ENCODE results near the gene ANXA7. TPM values are rescaled to one million over a fixed set of nuclear protein-coding genes. Genes with fewer than 3 reads are reported as not detected.

The ANXA7 gene
- polyA plus RNA-seq, 2 donors, result 36.7 to 74.4 TPM

DNA sequence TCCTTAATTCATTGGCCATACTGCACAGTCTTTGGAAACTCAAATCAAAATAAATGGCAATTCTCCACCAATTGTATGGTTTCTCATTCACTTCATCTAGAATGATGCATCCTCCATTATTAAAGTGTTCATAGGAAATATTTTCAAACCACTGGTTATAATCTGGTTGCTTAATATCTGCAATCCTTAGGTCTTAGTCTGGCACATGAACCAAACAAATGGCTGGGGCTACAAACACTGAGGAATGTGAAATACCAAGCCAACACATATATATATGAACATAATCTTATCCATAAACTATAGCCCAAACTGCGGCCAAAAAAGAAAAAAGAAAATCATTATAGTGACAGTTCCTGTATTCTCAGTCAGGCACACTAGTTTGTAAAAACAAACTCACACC lies 25.2 kb upstream of the ANXA7 start:
- H3K4me3 ChIP-seq (ENCODE audit: low read depth in 1 of 2, low read length in 2 of 2), result no peak overlapping the region
- H3K9me3 ChIP-seq (ENCODE audit: control insufficient read depth in 2 of 2, insufficient read depth in 1 of 2, low read depth in 1 of 2, low read length in 1 of 2), result no peaks in the 10 kb centered on the region
- no peaks in the 10 kb centered on the region for H3K4me1 ChIP-seq (ENCODE audit: control insufficient read depth in 2 of 2, insufficient read depth in 2 of 2, low read length in 1 of 2)
- no peak overlapping the region for H3K27ac ChIP-seq (ENCODE audit: low read depth in 2 of 2, low read length in 1 of 2)
- 96 to 98% methylated on average over 1 of the region's 1 CpG for WGBS, 2 donors
- no peaks in the 10 kb centered on the region for H3K27me3 ChIP-seq (ENCODE audit: control insufficient read depth in 1 of 2, insufficient read depth in 2 of 2, low read length in 2 of 2)
- H3K36me3 ChIP-seq (ENCODE audit: control insufficient read depth in 2 of 2, insufficient read depth in 2 of 2, low read length in 1 of 2), result peaks cover 0 to 4% of the 10 kb centered on the region in 2 donors

DNA sequence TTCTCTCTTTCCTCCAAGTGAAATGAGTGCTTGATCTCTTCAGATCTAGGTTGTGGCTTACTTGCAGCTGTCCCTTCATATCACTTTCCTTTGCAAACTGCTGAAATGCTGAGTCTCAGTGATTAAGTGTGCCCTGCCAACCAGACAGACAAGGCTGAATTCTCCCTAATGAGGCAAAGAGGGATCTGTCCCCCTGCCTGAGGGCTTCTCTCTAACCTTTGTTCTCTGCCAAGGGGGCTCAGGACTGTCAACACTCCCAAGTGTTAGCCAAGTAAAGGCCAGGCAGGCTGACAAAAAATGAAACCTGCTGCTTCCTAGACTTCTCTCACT lies 19.6 kb upstream of the ANXA7 start, which contains the start of gene MSS51:
TSS of gene MSS51 (minus strand) at position 24 of the 330 bp plus-strand sequence. CDS start 5,277 bp downstream, outside the sequence.
- Histone ChIP-seq H3K4me1 (ENCODE audit: control insufficient read depth in 2 of 2, insufficient read depth in 2 of 2, low read length in 1 of 2) (no peaks in the 10 kb centered on the region), H3K27ac (ENCODE audit: low read depth in 2 of 2, low read length in 1 of 2) (peak within 1 kb of the TSS in 1 of 2 donors; percentile 20), H3K27me3 (ENCODE audit: control insufficient read depth in 1 of 2, insufficient read depth in 2 of 2, low read length in 2 of 2) (no peaks in the 10 kb centered on the region), H3K4me3 (ENCODE audit: low read depth in 1 of 2, low read length in 2 of 2) (no peak within 1 kb of the TSS), H3K9me3 (ENCODE audit: control insufficient read depth in 2 of 2, insufficient read depth in 1 of 2, low read depth in 1 of 2, low read length in 1 of 2) (no peaks in the 10 kb centered on the region), H3K36me3 (ENCODE audit: control insufficient read depth in 2 of 2, insufficient read depth in 2 of 2, low read length in 1 of 2) (peaks cover 0 to 4% of the 10 kb centered on the region in 2 donors)

DNA sequence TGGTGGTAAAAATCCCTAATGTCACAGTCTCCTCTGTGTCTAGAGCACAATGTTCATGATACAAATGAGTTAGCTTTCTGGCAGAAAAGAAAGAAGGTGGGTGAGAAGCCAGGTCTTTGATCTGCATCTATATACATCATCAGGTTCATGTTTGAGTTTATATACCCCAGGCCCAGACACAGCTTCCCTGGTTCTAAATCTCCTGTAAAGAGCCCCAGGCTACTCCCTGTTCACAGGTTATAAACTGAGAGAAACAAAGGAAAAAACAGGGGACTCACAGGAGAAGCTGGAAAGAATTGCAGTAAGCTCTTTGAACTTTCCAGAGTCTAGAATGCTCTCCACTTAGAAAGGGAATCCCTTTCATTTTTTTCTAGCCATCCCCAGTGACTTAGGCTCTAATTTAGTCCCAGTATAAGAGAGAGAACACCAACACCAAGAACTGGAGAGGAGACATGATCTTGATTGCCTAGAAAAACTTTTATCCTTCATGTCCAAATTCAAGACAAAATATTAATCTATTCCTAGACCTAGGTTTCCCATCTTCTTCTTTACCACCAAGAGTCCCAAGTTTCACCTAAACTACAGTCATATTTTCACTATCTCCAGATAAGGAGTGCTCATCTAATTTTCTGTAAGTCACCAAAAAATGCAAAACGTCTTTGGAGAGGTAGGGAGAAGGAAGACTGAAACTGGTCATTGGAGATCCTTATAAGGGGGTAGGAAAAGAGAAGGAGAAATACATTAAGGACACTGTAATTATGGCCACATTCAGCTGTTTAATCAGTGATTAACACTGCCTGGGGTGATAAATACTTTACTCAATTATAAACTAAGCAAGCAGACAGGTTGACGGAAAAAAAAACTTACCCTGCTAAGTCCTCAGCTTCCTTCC lies 19.0 kb upstream of the ANXA7 start:
- Histone ChIP-seq H3K4me3 (ENCODE audit: low read depth in 1 of 2, low read length in 2 of 2) (no peak overlapping the region), H3K27ac (ENCODE audit: low read depth in 2 of 2, low read length in 1 of 2) (no peak overlapping the region), H3K4me1 (ENCODE audit: control insufficient read depth in 2 of 2, insufficient read depth in 2 of 2, low read length in 1 of 2) (no peaks in the 10 kb centered on the region), H3K9me3 (ENCODE audit: control insufficient read depth in 2 of 2, insufficient read depth in 1 of 2, low read depth in 1 of 2, low read length in 1 of 2) (no peaks in the 10 kb centered on the region), H3K36me3 (ENCODE audit: control insufficient read depth in 2 of 2, insufficient read depth in 2 of 2, low read length in 1 of 2) (peaks cover 0 to 2% of the 10 kb centered on the region in 2 donors), H3K27me3 (ENCODE audit: control insufficient read depth in 1 of 2, insufficient read depth in 2 of 2, low read length in 2 of 2) (no peaks in the 10 kb centered on the region)
- 48 to 75% methylated on average over 2 of the region's 2 CpGs for WGBS, 2 donors

DNA sequence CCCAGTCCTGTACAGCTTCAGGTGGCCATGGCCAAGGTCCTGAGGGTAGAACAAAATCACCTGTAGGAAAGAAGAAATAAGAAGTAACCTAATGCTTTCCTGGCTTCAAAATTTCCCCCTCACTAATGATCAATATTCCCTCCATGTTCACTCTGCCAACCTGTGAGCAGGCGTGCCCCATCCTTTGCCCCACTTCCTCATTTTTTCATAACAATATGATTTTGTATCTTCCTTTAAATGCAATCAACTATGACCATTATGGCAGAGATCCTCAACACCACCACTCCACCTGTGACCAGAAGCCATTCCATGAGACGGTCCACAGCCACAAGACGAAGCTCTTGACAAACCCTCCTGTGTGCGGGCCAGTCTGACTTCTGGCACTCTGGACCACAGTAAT lies 12.5 kb upstream of the ANXA7 start:
- H3K9me3 ChIP-seq (ENCODE audit: control insufficient read depth in 2 of 2, insufficient read depth in 1 of 2, low read depth in 1 of 2, low read length in 1 of 2), result no peaks in the 10 kb centered on the region
- 97 to 98% methylated on average over 4 of the region's 4 CpGs for WGBS, 2 donors
- H3K27me3 ChIP-seq (ENCODE audit: control insufficient read depth in 1 of 2, insufficient read depth in 2 of 2, low read length in 2 of 2), result no peaks in the 10 kb centered on the region
- H3K36me3 ChIP-seq (ENCODE audit: control insufficient read depth in 2 of 2, insufficient read depth in 2 of 2, low read length in 1 of 2), result peaks cover 3 to 13% of the 10 kb centered on the region in 2 donors
- H3K4me3 ChIP-seq (ENCODE audit: low read depth in 1 of 2, low read length in 2 of 2), result no peak overlapping the region
- no peak overlapping the region for H3K27ac ChIP-seq (ENCODE audit: low read depth in 2 of 2, low read length in 1 of 2)
- H3K4me1 ChIP-seq (ENCODE audit: control insufficient read depth in 2 of 2, insufficient read depth in 2 of 2, low read length in 1 of 2), result no peaks in the 10 kb centered on the region

DNA sequence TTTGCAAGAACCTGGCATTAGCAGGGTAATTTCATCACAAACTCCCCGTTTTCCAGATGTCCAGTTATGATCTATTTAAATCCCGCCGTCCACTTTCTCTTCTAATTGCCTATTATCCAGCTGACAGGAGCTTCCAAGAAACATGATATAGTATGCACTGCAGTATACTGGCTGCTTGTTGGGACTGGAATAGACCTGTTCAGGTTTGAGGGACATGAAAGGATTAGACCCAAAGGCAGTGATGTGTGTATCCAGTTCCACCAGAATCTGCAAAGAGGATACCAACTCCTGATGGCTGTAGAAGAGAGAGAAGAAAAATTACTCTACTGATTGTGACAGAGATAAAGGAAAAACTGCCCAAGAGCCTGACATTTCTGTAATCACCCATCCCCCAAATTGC lies 10.6 kb upstream of the ANXA7 start:
- Histone ChIP-seq H3K9me3 (ENCODE audit: control insufficient read depth in 2 of 2, insufficient read depth in 1 of 2, low read depth in 1 of 2, low read length in 1 of 2) (no peaks in the 10 kb centered on the region), H3K27me3 (ENCODE audit: control insufficient read depth in 1 of 2, insufficient read depth in 2 of 2, low read length in 2 of 2) (no peaks in the 10 kb centered on the region), H3K36me3 (ENCODE audit: control insufficient read depth in 2 of 2, insufficient read depth in 2 of 2, low read length in 1 of 2) (peaks cover 3 to 13% of the 10 kb centered on the region in 2 donors), H3K4me1 (ENCODE audit: control insufficient read depth in 2 of 2, insufficient read depth in 2 of 2, low read length in 1 of 2) (no peaks in the 10 kb centered on the region), H3K4me3 (ENCODE audit: low read depth in 1 of 2, low read length in 2 of 2) (no peak overlapping the region), H3K27ac (ENCODE audit: low read depth in 2 of 2, low read length in 1 of 2) (no peak overlapping the region)
- 54 to 62% methylated on average over 3 of the region's 3 CpGs for whole genome bisulfite sequencing, 2 donors

DNA sequence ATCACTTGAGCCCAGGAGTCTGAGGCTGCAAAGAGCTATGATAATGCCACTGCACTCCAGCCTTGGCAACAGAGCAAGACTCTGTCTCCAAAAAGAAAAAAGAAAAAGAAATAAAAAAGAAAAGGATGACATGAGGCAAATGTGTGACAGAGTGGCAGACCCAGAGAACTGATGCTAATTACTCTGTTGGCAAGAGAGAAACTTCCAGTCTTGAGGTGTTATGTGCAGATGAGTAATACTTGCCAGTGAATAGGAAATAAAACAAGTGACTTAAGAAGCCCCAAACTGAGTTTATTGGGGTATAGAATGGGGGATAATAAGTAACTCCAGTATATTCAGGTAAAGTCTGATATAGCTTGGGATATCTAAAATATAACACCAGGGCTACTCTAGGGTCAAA lies 9.5 kb upstream of the ANXA7 start:
- H3K27me3 ChIP-seq (ENCODE audit: control insufficient read depth in 1 of 2, insufficient read depth in 2 of 2, low read length in 2 of 2), result no peaks in the 10 kb centered on the region
- H3K4me1 ChIP-seq (ENCODE audit: control insufficient read depth in 2 of 2, insufficient read depth in 2 of 2, low read length in 1 of 2), result no peaks in the 10 kb centered on the region
- no peak overlapping the region for H3K4me3 ChIP-seq (ENCODE audit: low read depth in 1 of 2, low read length in 2 of 2)
- no peaks in the 10 kb centered on the region for H3K9me3 ChIP-seq (ENCODE audit: control insufficient read depth in 2 of 2, insufficient read depth in 1 of 2, low read depth in 1 of 2, low read length in 1 of 2)
- peaks cover 3 to 13% of the 10 kb centered on the region in 2 donors for H3K36me3 ChIP-seq (ENCODE audit: control insufficient read depth in 2 of 2, insufficient read depth in 2 of 2, low read length in 1 of 2)
- no peak overlapping the region for H3K27ac ChIP-seq (ENCODE audit: low read depth in 2 of 2, low read length in 1 of 2)

DNA sequence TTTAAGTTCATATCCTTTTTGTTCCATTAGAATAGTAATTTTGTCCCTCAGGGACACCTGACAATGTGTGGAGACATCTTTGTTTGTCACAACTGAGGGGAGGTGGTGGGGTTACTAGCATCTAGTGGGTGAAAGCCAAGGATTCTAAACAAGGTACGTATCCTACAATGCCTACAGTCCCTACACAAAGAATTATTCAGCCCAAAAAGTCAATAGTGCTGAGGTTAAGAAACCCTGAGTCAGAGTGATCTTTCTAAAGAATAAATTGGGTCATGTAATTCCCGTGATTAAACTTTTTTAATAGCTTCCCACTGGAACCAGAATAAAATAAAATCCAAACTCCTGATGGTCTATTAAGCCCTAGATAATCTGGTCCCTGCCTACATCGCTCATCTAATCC lies 2.7 kb upstream of the ANXA7 start:
- no peak overlapping the region for H3K4me3 ChIP-seq (ENCODE audit: low read depth in 1 of 2, low read length in 2 of 2)
- H3K27ac ChIP-seq (ENCODE audit: low read depth in 2 of 2, low read length in 1 of 2), result no peak overlapping the region
- no peaks in the 10 kb centered on the region for H3K9me3 ChIP-seq (ENCODE audit: control insufficient read depth in 2 of 2, insufficient read depth in 1 of 2, low read depth in 1 of 2, low read length in 1 of 2)
- H3K27me3 ChIP-seq (ENCODE audit: control insufficient read depth in 1 of 2, insufficient read depth in 2 of 2, low read length in 2 of 2), result no peaks in the 10 kb centered on the region
- H3K4me1 ChIP-seq (ENCODE audit: control insufficient read depth in 2 of 2, insufficient read depth in 2 of 2, low read length in 1 of 2), result no peaks in the 10 kb centered on the region
- WGBS, 2 donors, result 70 to 80% methylated on average over 3 of the region's 3 CpGs
- H3K36me3 ChIP-seq (ENCODE audit: control insufficient read depth in 2 of 2, insufficient read depth in 2 of 2, low read length in 1 of 2), result no peaks in the 10 kb centered on the region

DNA sequence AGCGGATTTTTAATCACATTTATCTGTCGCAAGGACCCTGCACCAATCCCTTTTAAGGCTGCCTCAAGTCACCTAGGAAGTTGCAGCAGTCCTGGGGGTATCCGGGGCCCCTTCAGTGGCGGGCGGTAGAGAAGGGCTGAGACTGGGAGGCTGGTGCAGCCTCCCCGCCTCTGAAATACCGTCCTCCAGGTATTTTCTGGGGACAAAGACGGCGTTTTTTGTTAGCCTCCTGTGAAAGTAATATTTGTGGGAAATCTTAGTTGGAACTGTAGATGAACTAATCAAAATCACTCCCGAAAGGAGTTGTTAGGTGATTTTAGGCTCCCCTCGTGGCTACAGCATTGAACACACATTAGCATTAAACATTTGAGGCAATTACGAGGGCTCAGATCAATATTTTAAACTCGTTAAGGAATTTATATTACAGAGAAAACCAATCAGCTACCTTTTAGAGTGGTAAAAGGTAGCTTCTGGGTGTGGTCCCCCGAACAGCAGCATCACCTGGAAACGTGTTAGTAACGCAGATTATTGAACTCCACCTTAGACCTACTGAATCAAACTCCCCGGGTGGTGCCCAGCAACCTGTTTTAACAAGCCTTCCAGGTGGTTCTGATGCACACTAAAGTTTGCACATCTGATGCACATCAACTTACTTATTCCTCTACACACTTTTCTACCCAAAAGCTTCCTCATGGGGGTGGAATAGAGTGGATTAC lies 530 bp upstream of the ANXA7 start:
- Histone ChIP-seq H3K4me1 (ENCODE audit: control insufficient read depth in 2 of 2, insufficient read depth in 2 of 2, low read length in 1 of 2) (no peaks in the 10 kb centered on the region), H3K4me3 (ENCODE audit: low read depth in 1 of 2, low read length in 2 of 2) (peak overlapping the region; percentile 73 to 95), H3K27ac (ENCODE audit: low read depth in 2 of 2, low read length in 1 of 2) (peak overlapping the region; percentile 96 to 98)

DNA sequence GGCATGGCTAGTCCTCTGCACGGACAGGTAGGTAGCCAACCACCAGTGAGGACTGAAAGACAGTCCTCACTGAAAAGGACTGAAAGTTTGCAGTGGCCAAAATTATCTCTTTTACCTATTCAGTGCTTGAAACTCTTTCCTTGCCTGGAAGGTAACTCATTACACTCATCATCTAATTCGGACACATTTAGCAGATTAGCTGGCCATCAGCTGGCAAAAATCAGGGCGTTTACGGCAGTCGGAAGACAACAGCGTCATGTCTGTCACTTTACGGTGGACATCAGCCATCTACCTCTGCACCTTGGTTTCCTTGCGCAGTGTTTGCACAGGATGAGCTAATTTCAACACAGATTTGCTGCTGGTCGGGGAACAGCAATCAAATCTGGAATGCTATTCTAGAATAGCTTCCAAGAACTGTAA lies 740 bp downstream of the ANXA7 start:
- Histone ChIP-seq H3K36me3 (ENCODE audit: control insufficient read depth in 2 of 2, insufficient read depth in 2 of 2, low read length in 1 of 2) (no peaks in the 10 kb centered on the region), H3K4me1 (ENCODE audit: control insufficient read depth in 2 of 2, insufficient read depth in 2 of 2, low read length in 1 of 2) (no peaks in the 10 kb centered on the region), H3K4me3 (ENCODE audit: low read depth in 1 of 2, low read length in 2 of 2) (peak overlapping the region; percentile 73 to 95), H3K27ac (ENCODE audit: low read depth in 2 of 2, low read length in 1 of 2) (peak overlapping the region; percentile 96 to 98), H3K9me3 (ENCODE audit: control insufficient read depth in 2 of 2, insufficient read depth in 1 of 2, low read depth in 1 of 2, low read length in 1 of 2) (no peaks in the 10 kb centered on the region), H3K27me3 (ENCODE audit: control insufficient read depth in 1 of 2, insufficient read depth in 2 of 2, low read length in 2 of 2) (no peaks in the 10 kb centered on the region)
- whole genome bisulfite sequencing, 2 donors, result 1 to 2% methylated on average over 9 of the region's 9 CpGs

More for the DNA sequence above, 530 bp upstream of the ANXA7 start:
- H3K27me3 ChIP-seq (ENCODE audit: control insufficient read depth in 1 of 2, insufficient read depth in 2 of 2, low read length in 2 of 2), result no peaks in the 10 kb centered on the region
- WGBS, 2 donors, result 2 to 3% methylated on average over 17 of the region's 17 CpGs
- no peaks in the 10 kb centered on the region for H3K36me3 ChIP-seq (ENCODE audit: control insufficient read depth in 2 of 2, insufficient read depth in 2 of 2, low read length in 1 of 2)
- no peaks in the 10 kb centered on the region for H3K9me3 ChIP-seq (ENCODE audit: control insufficient read depth in 2 of 2, insufficient read depth in 1 of 2, low read depth in 1 of 2, low read length in 1 of 2)
